ENCODE results near the gene TM9SF4. TPM values are rescaled to one million over a fixed set of nuclear protein-coding genes. Genes with fewer than 3 reads are reported as not detected.

TM9SF4 gene
- total RNA-seq, 4 donors from 2014 or later, result 17.2 to 24.8 (median 22.1) TPM

- TF ChIP-seq, protein P1, sequence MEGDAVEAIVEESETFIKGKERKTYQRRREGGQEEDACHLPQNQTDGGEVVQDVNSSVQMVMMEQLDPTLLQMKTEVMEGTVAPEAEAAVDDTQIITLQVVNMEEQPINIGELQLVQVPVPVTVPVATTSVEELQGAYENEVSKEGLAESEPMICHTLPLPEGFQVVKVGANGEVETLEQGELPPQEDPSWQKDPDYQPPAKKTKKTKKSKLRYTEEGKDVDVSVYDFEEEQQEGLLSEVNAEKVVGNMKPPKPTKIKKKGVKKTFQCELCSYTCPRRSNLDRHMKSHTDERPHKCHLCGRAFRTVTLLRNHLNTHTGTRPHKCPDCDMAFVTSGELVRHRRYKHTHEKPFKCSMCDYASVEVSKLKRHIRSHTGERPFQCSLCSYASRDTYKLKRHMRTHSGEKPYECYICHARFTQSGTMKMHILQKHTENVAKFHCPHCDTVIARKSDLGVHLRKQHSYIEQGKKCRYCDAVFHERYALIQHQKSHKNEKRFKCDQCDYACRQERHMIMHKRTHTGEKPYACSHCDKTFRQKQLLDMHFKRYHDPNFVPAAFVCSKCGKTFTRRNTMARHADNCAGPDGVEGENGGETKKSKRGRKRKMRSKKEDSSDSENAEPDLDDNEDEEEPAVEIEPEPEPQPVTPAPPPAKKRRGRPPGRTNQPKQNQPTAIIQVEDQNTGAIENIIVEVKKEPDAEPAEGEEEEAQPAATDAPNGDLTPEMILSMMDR (IDR thresholded peaks at IDR 0.05; ENCODE audit: low read depth), result no peak
Observed at GRCh38 chr20:32208499-32209154, 99.1 kb downstream of the TM9SF4 start.

DNA sequence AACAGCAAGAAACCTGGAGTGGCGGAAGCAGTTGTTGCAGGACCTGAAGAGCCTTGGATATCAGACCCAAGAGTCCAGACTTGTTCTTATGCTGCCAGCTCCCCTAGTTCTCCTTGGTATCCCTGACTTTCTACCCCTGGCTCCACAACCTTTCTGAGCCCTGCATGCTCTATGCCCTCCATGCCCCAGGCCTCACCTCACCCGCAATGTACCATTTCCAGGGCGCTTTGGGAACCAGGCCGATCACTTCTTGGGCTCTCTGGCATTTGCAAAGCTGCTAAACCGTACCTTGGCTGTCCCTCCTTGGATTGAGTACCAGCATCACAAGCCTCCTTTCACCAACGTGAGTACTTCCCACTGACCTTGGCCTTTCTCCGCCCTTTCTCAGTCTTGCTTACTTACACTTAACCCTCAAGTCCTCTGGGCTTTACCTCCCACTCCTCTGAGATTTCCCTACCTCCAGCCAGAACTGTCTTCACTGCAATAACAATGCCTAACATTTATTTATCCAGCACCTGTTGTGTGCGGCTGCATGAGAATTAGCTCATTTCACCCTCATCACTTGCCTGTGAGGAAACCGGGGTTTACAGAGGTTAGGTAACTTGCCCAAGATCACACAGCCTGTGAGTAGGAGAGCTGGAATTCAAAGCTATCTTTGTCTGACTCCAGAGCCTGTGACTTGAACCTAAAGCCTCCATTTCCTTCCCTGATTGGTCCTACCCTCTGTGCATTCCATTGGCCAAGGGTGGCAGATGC lies 100.5 kb downstream of the TM9SF4 start:
- TF ChIP-seq, protein P1 (IDR thresholded peaks at IDR 0.05; ENCODE audit: low read depth), result no peak

GRCh38 chr20:32213870-32214269 lies 104.4 kb downstream of the TM9SF4 start:
- TF ChIP-seq, protein P1 (IDR thresholded peaks at IDR 0.05; ENCODE audit: low read depth), result no peak

DNA sequence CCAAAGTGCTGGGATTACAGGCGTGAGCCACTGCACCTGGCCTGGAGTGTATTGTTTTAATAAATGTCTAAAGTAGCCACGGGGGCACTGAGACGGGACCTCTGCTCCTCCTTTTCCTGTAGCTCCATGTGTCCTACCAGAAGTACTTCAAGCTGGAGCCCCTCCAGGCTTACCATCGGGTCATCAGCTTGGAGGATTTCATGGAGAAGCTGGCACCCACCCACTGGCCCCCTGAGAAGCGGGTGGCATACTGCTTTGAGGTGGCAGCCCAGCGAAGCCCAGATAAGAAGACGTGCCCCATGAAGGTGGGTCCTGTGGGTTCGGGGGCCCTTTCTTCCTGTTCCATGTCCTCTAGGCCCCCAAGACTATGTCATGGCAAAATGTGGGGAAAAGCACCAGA lies 105.6 kb downstream of the TM9SF4 start:
- TF ChIP-seq, protein P1 (IDR thresholded peaks at IDR 0.05; ENCODE audit: low read depth), result no peak

GRCh38 chr20:32215729-32216128 lies 106.2 kb downstream of the TM9SF4 start:
- TF ChIP-seq, protein P1 (IDR thresholded peaks at IDR 0.05; ENCODE audit: low read depth), result no peak

DNA sequence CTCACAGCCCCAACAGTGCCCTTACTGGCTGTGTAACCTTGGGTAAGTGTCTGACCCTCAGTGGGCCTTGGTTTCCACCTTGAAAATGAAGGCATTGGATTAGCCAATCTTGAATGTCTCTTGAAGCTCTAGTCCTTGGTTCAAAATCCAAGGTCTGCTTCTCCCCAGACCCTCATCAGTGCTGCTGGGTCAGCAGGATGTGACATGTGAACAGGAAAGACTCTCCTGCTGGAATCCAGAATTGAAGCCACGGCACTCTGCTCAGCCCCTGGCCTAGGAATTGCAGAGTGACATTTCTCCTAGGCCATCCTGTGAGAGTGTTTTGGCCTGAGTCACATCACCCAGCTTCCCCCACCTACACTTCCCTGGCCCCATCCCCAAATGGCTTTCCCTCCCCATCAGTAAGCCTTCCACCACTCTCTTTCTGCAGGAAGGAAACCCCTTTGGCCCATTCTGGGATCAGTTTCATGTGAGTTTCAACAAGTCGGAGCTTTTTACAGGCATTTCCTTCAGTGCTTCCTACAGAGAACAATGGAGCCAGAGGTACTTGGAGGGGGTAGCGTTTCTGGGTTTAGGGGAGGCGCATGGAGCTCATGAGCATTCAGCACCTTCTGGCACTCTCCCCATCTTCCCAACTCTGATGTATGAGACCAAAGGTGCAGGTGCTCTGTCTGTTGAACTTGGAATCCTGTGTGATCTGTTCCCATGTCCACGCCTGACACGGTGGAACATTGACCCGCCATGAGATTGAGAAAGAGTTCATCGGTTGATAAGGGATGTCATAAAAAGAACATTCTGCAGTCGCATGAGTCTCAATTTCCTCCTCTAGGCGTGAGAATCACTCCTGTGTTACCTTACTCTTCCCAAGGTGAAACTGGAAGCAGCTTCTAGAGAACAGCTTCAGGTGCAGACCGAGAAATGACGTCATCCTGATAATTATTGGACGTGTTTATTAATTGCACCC lies 106.9 kb downstream of the TM9SF4 start:
- TF ChIP-seq, protein P1 (IDR thresholded peaks at IDR 0.05; ENCODE audit: low read depth), result no peak

Other genes with a start within 250 kb of the TM9SF4 start
- gene DUSP15, start 239.2 kb upstream of the TM9SF4 start, total RNA-seq, result 1 to 10 TPM in 1 of 4 donors, under 1 TPM in 1, not detected in 2; 0.49 to 1.2 TPM
- under 1 TPM in 3 of 4 donors, not detected in 1; 0.38 to 0.66 (median 0.51) TPM for gene TTLL9, start 239.1 kb upstream of the TM9SF4 start, total RNA-seq
- 1 to 10 TPM; 5.1 to 8.3 (median 6.6) TPM for gene PDRG1, start 157.7 kb upstream of the TM9SF4 start, total RNA-seq
- not detected for gene XKR7, start 141.6 kb upstream of the TM9SF4 start, total RNA-seq
- gene CCM2L, start 99.3 kb upstream of the TM9SF4 start, total RNA-seq, result 10 to 100 TPM in 1 of 4 donors, 1 to 10 TPM in 3; 1.5 to 25.1 (median 4.4) TPM
- 10 to 100 TPM in 3 of 4 donors, 1 to 10 TPM in 1; 10.0 to 63.2 (median 27.4) TPM for gene HCK, start 57.5 kb upstream of the TM9SF4 start, total RNA-seq
- gene PLAGL2, start 98.0 kb downstream of the TM9SF4 start, total RNA-seq, result 1 to 10 TPM; 2.4 to 4.1 (median 3.2) TPM
- 10 to 100 TPM; 22.8 to 39.9 (median 31.4) TPM for gene POFUT1, start 98.2 kb downstream of the TM9SF4 start, total RNA-seq
- 10 to 100 TPM; 17.7 to 23.8 (median 21.2) TPM for gene KIF3B, start 167.9 kb downstream of the TM9SF4 start, total RNA-seq
- gene ASXL1, start 248.6 kb downstream of the TM9SF4 start, total RNA-seq, result 100 to 1,000 TPM in 1 of 4 donors, 10 to 100 TPM in 3; 77.0 to 125 (median 81.6) TPM

All from subcutaneous adipose tissue (tissue), 4 donors.